T47D (cell line): ENCODE measurements around the gene SSBP2.

ENCODE experiments used
- DNase-seq, 2 experiments: peaks; one replicate each; pipeline versions ENCODE4 v3.0.0 to v3.0.0-alpha.2; 2011 to 2012; ENCODE audit warnings: low read depth in 1 of 2, low spot score in 1 of 2
- JUND ChIP-seq: IDR thresholded peaks from 2 replicates; pipeline ENCODE4 v1.6.1; 2012; ENCODE audit warnings: low read depth
- in situ Hi-C: cut with HindIII; loops from 2 replicates; pipeline ENCODE4 v1.10.0; 2016; ENCODE audit warnings: low sequenced_read_pairs, low pct_unique_long_range_greater_than_20kb

SSBP2 gene

GRCh38 chr5:81544351-81545018 lies 206.4 kb downstream of the SSBP2 start:
- no peak for TF ChIP-seq JUND
- in situ Hi-C loops, result no loop called here
- DNase-seq, result peak in 1 of 2 experiments; percentile 38

DNA sequence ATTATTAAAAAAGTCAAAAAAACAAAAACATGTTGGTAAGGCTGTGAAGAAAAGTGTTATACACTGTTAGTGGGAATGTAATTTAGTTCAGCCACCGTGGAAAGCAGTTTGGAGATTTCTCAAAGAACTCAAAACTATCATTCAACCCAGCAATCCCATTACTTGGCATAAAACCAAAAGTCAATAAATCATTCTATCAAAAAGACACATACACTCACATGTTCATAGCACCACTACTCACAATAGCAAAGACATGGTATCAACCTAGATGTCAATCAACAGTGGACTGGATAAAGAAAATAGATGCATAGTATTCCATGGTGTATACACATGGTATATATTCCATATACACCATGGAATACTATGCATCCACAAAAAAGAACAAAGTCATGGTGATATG lies 208.7 kb downstream of the SSBP2 start:
- DNase-seq, result no peak
- no peak for TF ChIP-seq JUND
- in situ Hi-C loops, result no loop called here

DNA sequence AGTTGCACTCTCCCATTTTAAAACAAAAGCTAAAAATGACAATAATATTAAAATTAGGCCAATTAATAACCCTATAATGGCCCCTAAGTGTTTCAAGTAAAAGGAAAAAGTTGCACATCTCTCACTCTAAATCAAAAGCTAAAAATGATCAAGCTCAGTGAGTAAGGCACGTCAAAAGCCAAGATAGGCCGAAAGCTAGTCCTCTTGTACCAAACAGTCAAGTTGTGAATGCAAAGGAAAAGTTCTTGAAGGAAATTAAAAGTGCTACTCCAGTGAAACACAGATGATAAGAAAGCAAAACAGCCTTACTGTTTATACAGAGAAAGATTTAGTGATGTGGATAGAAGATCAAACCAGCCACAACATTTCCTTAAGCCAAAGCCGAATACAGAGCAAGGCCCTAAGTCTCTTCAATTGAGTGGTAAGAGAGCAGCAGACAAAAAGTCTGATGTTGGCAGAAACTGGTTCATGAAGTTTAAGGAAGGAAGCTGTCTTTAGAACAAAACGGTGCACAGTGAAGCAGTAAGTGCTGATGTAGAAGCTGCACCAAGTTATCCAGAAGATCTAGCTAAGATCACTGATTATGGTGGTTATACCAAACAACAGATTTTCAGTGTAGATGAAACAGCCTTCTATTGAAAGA lies 212.9 kb downstream of the SSBP2 start:
- DNase-seq, result no peak
- in situ Hi-C loops, result no loop called here
- TF ChIP-seq JUND, result no peak

- in situ Hi-C loops, result no loop called here
- DNase-seq, result no peak
- TF ChIP-seq JUND, result no peak
Observed at GRCh38 chr5:81534441-81534840, 216.5 kb downstream of the SSBP2 start.

- in situ Hi-C loops, result no loop called here
- no peak for TF ChIP-seq JUND
- DNase-seq, result no peak
Observed at GRCh38 chr5:81533629-81534405, 217.1 kb downstream of the SSBP2 start.

GRCh38 chr5:81530919-81531318 lies 220.0 kb downstream of the SSBP2 start:
- no peak for TF ChIP-seq JUND
- in situ Hi-C loops, result no loop called here
- no peak for DNase-seq

DNA sequence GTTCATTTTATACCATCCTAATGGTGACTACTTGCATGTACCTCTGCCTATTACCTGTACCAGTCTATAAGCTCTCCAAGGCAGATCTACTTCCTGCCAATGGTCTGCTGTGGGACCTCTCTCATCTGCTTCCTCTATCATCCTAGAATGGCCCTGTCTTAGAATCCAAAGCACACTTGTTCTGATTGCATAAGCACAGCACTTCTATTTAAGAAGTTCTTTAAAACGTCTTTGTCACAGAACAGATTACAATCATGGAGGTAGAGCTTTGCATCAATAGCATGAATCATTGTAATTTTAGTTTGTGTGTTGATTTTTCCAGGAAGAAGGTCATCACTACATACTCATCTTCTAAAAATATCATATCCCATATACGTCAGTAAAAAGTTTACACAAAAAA lies 225.2 kb downstream of the SSBP2 start:
- in situ Hi-C loops, result no loop called here
- no peak for DNase-seq
- TF ChIP-seq JUND, result no peak

- TF ChIP-seq JUND, result no peak
- in situ Hi-C loops, result no loop called here
Observed at GRCh38 chr5:81524015-81524414, 226.9 kb downstream of the SSBP2 start.

DNA sequence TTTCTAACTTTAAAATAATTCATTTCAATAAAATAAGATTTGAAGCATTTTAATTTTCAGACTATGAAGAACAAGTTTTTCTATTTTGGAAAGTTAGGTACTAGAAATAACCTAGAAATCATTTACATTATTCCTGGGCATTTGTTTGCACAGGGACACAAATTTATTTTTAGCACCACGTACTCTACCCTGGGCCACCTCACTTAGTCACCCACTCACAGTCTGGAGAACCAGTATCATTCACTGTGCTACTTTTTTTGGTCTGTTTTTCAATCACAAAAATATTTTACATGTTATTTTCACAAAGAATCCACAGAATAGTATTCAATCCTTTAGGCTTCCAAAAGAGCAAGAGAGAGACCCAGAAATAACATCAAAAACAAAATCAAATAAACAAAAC lies 228.3 kb downstream of the SSBP2 start:
- no peak for DNase-seq
- no peak for TF ChIP-seq JUND
- in situ Hi-C loops, result no loop called here

More at GRCh38 chr5:81524015-81524414, 226.9 kb downstream of the SSBP2 start:
- DNase-seq, result no peak

- no peak for TF ChIP-seq JUND
- in situ Hi-C loops, result no loop called here
- no peak for DNase-seq
Observed at GRCh38 chr5:81520769-81521168, 230.1 kb downstream of the SSBP2 start.

- no peak for TF ChIP-seq JUND
- in situ Hi-C loops, result no loop called here
- no peak for DNase-seq
Observed at GRCh38 chr5:81519217-81519905, 231.5 kb downstream of the SSBP2 start.

GRCh38 chr5:81517462-81517861 lies 233.4 kb downstream of the SSBP2 start:
- TF ChIP-seq JUND, result no peak
- in situ Hi-C loops, result no loop called here
- DNase-seq, result no peak
